Activated B cell treated with CpG ODN at 0.5 μM for 24 hours (primary cell): ENCODE results near the gene RTN4R. TPM values are rescaled to one million over a fixed set of nuclear protein-coding genes. Genes with fewer than 3 reads are reported as not detected.
"Not testable (repeated sequence)": the region's sequence is repeated elsewhere in the genome, so short reads cannot be mapped to it uniquely, and the experiment has no call there.

Experiments used
- ATAC-seq: fragments of 200-7000 bp; cut with Tn5 transposase; one replicate; pipeline ENCODE4 v1.10.0; 2021; ENCODE audit warnings: low read depth, mild to moderate bottlenecking, moderate library complexity
- CTCF ChIA-PET: fragments of 350-600 bp; sonication (Branson Sonifier 250); formaldehyde crosslinking; loops from one replicate; lab custom pipeline; 2021; ENCODE audit warnings: antibody characterized with exemption; lab: Charles Lee
- POLR2A ChIA-PET: fragments of 350-600 bp; sonication (Branson Sonifier 250); formaldehyde crosslinking; loops from one replicate; lab custom pipeline; 2021; ENCODE audit warnings: antibody characterized with exemption; lab: Charles Lee
- DNase-seq: peaks from one replicate; pipeline ENCODE4 v3.0.0; 2022
- H3K27ac Mint-ChIP-seq: one replicate; pipeline ENCODE4 v1.8.0; 2020; ENCODE audit warnings: mixed read lengths
- H3K27me3 Mint-ChIP-seq: one replicate; pipeline ENCODE4 v1.8.0; 2021; ENCODE audit warnings: mixed read lengths
- H3K36me3 Mint-ChIP-seq: one replicate; pipeline ENCODE4 v1.8.0; 2021; ENCODE audit warnings: low read depth, mixed read lengths
- H3K4me1 Mint-ChIP-seq: one replicate; pipeline ENCODE4 v1.8.0; 2021; ENCODE audit warnings: mixed read lengths
- H3K4me3 Mint-ChIP-seq: one replicate; pipeline ENCODE4 v1.8.0; 2020; ENCODE audit warnings: mild to moderate bottlenecking, mixed read lengths
- H3K9me3 Mint-ChIP-seq: one replicate; pipeline ENCODE4 v1.8.0; 2020; ENCODE audit warnings: mixed read lengths
- intact Hi-C: fragments of 100-400 bp; cut with micrococcal nuclease; formaldehyde crosslinking; loops from one replicate; pipeline ENCODE4 v1.15.1; 2024
- total RNA-seq: library from RNA; stranded (reverse); gene quantifications from 2 replicates; pipeline ENCODE4 v1.2.3, GENCODE V29; 2022
- TF ChIP-seq, protein P1 (sequence below): fragments of 200-600 bp; IDR thresholded peaks from one replicate; pipeline ENCODE4 v1.8.0; 2022; ENCODE audit warnings: antibody characterized with exemption, mild to moderate bottlenecking

The RTN4R gene
- total RNA-seq, 1 donor from 2014 or later, result not detected

DNA sequence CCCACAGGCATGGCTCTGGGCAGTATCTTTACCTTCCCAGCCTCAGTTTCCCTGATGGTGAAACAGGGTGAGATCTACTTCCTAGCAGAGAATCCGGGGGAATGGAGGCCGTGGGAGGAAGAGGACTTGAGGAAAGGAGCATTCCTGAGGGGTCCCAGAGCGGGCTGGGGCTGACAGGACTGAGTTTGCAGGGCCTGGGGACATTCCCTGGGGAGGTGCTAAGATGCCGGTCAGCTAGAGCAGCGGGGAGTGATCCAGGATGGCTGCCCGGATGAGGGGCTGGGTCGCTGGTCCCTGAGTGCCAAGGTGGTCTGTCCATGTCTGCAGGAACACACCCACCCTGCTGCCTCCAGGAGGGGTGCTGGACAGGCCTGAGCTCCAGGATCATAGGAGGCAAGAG lies 8.3 kb upstream of the RTN4R start:
- H3K9me3 Mint-ChIP-seq, result no peaks in the 10 kb centered on the region
- DNase-seq (no peak), ATAC-seq (no peak)
- intact Hi-C loops, result no loop called here
- CTCF ChIA-PET, result no interaction called here
- no peaks in the 10 kb centered on the region for H3K36me3 Mint-ChIP-seq
- TF ChIP-seq, protein P1, sequence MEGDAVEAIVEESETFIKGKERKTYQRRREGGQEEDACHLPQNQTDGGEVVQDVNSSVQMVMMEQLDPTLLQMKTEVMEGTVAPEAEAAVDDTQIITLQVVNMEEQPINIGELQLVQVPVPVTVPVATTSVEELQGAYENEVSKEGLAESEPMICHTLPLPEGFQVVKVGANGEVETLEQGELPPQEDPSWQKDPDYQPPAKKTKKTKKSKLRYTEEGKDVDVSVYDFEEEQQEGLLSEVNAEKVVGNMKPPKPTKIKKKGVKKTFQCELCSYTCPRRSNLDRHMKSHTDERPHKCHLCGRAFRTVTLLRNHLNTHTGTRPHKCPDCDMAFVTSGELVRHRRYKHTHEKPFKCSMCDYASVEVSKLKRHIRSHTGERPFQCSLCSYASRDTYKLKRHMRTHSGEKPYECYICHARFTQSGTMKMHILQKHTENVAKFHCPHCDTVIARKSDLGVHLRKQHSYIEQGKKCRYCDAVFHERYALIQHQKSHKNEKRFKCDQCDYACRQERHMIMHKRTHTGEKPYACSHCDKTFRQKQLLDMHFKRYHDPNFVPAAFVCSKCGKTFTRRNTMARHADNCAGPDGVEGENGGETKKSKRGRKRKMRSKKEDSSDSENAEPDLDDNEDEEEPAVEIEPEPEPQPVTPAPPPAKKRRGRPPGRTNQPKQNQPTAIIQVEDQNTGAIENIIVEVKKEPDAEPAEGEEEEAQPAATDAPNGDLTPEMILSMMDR, result no peak
- H3K27me3 Mint-ChIP-seq, result peaks cover 4% of the 10 kb centered on the region
- no peak overlapping the region for H3K4me3 Mint-ChIP-seq
- H3K27ac Mint-ChIP-seq, result no peak overlapping the region
- POLR2A ChIA-PET, result no interaction called here
- H3K4me1 Mint-ChIP-seq, result no peaks in the 10 kb centered on the region

DNA sequence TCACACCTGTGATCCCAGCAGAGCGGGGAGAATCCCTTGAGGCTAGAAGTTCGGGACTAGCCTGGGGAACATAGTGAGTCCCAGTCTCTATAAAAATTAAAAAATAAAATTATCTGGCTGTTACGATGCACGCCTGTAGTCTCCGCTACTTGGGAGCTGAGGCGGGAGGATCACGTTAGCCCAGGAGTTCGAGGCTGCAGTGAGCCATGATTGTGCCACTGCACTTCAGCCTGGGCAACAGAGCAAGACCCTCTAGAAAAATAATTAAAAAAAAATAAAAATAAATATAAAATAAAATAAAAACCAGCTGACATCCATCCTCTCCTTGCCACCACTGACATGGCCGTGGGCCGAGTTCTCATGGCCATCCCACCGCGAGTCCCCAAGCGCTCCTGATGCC lies 7.7 kb upstream of the RTN4R start:
- ChIA-PET CTCF (no interaction called here), POLR2A (no interaction called here)
- Mint-ChIP-seq H3K4me1 (no peaks in the 10 kb centered on the region), H3K9me3 (no peaks in the 10 kb centered on the region), H3K27ac (no peak overlapping the region), H3K36me3 (no peaks in the 10 kb centered on the region), H3K4me3 (no peak overlapping the region), H3K27me3 (peaks cover 4% of the 10 kb centered on the region)
- TF ChIP-seq, protein P1, result no peak
- no peak for DNase-seq
- intact Hi-C loops, result no loop called here
- no peak for ATAC-seq

DNA sequence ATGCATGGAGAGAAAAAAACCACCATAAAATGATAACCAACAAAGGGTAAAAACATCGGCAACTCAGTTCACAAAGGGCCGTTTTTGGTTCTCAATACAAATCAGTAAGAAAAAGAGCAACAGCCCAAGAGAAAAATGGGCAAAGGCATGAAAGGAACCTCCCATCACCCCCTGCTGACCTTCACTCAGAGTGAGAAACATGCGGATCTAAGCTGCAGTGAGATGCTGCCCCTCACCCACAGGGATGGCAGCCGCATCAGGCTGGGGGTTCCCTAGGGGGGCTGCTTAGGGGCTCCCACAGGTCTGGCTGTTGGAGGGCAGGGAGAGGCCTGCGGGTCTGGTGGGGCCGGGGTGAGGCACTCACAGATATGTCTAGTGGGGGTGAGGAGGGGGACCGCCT lies 7.2 kb upstream of the RTN4R start:
- H3K9me3 Mint-ChIP-seq, H3K36me3 Mint-ChIP-seq, POLR2A ChIA-PET, CTCF ChIA-PET, H3K27me3 Mint-ChIP-seq, ATAC-seq, intact Hi-C loops, H3K27ac Mint-ChIP-seq, H3K4me3 Mint-ChIP-seq, DNase-seq, H3K4me1 Mint-ChIP-seq: not testable (repeated sequence)

DNA sequence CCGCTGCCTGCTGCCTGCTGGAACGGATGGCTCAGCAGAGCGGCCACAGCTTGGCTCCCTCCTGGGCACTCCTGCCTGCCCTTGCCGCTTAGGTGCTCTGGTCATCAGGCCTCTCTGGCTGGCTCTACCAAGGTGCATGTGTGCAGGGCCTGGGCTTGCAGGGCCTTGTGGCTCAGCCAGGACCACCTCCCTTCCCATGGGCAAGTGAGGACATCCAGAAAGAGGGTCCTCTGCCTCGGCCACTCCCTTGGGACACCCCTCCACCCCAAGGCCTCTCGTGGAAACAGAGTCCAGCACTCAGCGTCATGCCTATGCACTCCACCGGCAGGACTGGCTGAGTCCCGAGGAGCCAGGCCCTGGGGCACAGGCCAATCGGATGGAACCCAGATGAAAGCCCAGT lies 6.3 kb upstream of the RTN4R start:
- POLR2A ChIA-PET, DNase-seq, CTCF ChIA-PET, H3K4me1 Mint-ChIP-seq, H3K27me3 Mint-ChIP-seq, H3K36me3 Mint-ChIP-seq, ATAC-seq, H3K4me3 Mint-ChIP-seq, H3K27ac Mint-ChIP-seq, H3K9me3 Mint-ChIP-seq, intact Hi-C loops: not testable (repeated sequence)

DNA sequence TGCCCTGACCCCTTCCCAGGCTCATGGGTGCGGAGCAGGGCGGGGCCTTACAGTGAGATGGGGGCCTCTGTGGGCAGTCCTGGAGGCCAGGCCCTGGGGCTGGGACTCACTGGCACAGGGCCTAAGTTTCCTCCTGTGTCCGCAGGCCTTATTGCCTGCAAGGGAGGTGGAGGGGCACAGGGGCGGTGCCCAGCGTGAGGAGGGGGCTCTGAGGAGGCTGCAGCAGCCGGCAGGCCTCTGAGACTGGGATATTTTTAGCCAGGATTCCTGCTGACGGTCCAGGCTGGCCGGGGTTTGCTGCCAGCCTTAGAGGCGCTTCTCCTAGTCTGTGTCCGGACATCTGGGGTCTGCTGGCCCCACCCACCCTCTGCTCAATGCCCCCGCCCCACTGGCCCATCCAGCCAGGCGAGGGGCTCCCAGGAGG lies 5.7 kb upstream of the RTN4R start:
- intact Hi-C loops, result no loop called here
- DNase-seq, result no peak
- no peak for ATAC-seq
- H3K36me3 Mint-ChIP-seq, result no peaks in the 10 kb centered on the region
- no peaks in the 10 kb centered on the region for H3K9me3 Mint-ChIP-seq
- no peak overlapping the region for H3K4me3 Mint-ChIP-seq
- CTCF ChIA-PET, result no interaction called here
- TF ChIP-seq, protein P1, result no peak
- H3K27ac Mint-ChIP-seq, result no peak overlapping the region
- peaks cover 4% of the 10 kb centered on the region for H3K27me3 Mint-ChIP-seq
- POLR2A ChIA-PET, result no interaction called here
- H3K4me1 Mint-ChIP-seq, result peaks cover 1% of the 10 kb centered on the region

DNA sequence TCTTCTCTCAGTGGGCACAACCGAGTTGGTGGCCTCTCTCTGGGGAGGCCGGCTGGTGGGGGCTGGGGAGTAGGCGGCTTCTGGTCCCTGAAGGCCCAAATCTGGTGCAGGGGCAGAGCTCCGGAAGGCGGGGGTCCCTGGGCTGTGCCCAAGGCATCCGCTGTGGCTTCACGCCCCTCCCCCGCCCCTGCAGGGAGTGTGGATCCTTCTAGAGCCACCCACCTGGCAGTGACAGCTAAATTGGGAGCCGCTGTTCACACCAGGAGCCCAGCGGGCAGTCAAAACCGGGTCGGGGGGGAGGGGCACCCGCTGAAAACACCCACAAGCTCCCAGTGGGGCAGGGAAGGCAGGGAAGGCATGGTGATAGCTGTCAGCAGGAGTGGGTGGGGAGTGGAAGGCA lies 4.6 kb upstream of the RTN4R start:
- H3K27me3 Mint-ChIP-seq, result peaks cover 5% of the 10 kb centered on the region
- POLR2A ChIA-PET, result no interaction called here
- intact Hi-C loops, result no loop called here
- peaks cover 5% of the 10 kb centered on the region for H3K4me1 Mint-ChIP-seq
- no peak overlapping the region for H3K4me3 Mint-ChIP-seq
- no peak for DNase-seq
- CTCF ChIA-PET, result no interaction called here
- H3K27ac Mint-ChIP-seq, result no peak overlapping the region
- TF ChIP-seq, protein P1, result no peak
- ATAC-seq, result no peak
- no peaks in the 10 kb centered on the region for H3K36me3 Mint-ChIP-seq
- no peaks in the 10 kb centered on the region for H3K9me3 Mint-ChIP-seq
